Stimulated activated CD4-positive, alpha-beta T cell treated with anti-CD3 and anti-CD28 coated beads, Interleukin-1b, Interleukin-23, amount 100 ng/mL, for 1 hour (primary cell): ENCODE results near the gene C20orf204.

Source experiments
- DNase-seq, 2 donors: peaks; one replicate each; pipeline ENCODE4 v3.0.0-alpha.2; 2020; ENCODE audit warnings: low read depth in 2 of 2

C20orf204 gene

GRCh38 chr20:64056639-64056888, 20.6 kb downstream of the C20orf204 start:
- no peak for DNase-seq

- DNase-seq: no peak
Observed at GRCh38 chr20:64056889-64057627, 21.1 kb downstream of the C20orf204 start.

- peak in 1 of 2 donors; percentile 73 for DNase-seq
Observed at GRCh38 chr20:64057628-64058498, 21.9 kb downstream of the C20orf204 start.

GRCh38 chr20:64058536-64058935, 22.6 kb downstream of the C20orf204 start:
- no peak for DNase-seq

- DNase-seq: no peak
Observed at GRCh38 chr20:64062276-64062595, 26.3 kb downstream of the C20orf204 start.

GRCh38 chr20:64062596-64063388, 26.8 kb downstream of the C20orf204 start, which contains the start of gene TCEA2:
TSS of gene TCEA2 (plus strand) at chr20:64063198. CDS start at chr20:64063313, 115 bp downstream.
- peak; percentile 82 to 88 for DNase-seq

GRCh38 chr20:64063389-64064144, 27.6 kb downstream of the C20orf204 start:
- no peak for DNase-seq

GRCh38 chr20:64064145-64064698, 28.2 kb downstream of the C20orf204 start:
- DNase-seq: no peak

GRCh38 chr20:64065062-64065973, 29.3 kb downstream of the C20orf204 start:
- no peak for DNase-seq

GRCh38 chr20:64065974-64066343, 30.0 kb downstream of the C20orf204 start:
- no peak for DNase-seq

- DNase-seq: no peak
Observed at GRCh38 chr20:64067005-64067632, 31.1 kb downstream of the C20orf204 start.

GRCh38 chr20:64067733-64068307, 31.8 kb downstream of the C20orf204 start:
- no peak for DNase-seq

GRCh38 chr20:64068386-64069208, 32.6 kb downstream of the C20orf204 start:
- DNase-seq: no peak

- DNase-seq: no peak
Observed at GRCh38 chr20:64069209-64069613, 33.2 kb downstream of the C20orf204 start.

GRCh38 chr20:64069614-64070243, 33.7 kb downstream of the C20orf204 start:
- no peak for DNase-seq

- DNase-seq: no peak
Observed at GRCh38 chr20:64070244-64070993, 34.4 kb downstream of the C20orf204 start.
